ENCODE results near the gene ZNF28.
"Not testable (repeated sequence)": the region's sequence is repeated elsewhere in the genome, so short reads cannot be mapped to it uniquely, and the experiment has no call there.

The ZNF28 gene

DNA sequence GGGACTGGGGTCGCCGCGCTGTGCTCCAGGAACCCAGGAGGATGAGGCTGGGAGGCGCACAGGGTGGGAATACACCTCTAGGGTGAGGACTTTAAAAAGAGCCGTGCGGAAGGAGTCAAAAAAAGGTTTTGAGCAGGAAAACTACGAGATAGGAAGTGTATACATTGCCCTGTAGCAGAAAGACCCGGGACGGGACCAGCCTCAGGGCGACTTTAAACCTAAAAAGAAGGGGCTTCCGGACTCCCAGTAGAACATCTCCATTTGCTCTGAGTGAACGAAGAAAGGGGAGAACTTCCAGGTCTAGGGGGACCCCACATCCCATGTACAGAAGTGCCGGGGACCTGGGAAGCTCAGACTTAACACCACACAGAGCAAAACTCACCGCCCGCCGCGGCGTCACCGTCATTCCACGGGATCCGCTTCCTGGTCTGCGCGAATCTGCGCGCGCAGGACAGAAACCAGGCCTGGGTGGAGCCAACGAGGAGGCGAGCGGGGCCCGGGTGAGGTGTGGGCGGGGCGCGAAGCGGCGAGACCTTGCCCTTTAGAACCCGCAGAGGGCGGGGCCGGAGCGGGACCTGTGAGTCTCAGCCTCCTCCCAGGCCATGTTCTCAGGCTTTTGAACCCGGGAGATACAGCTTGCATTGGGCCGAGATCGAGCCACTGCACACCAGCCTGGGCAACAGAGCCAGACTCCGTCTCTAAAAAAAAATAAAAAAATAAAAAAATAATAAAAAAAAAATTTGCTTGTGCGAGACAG is at the start of gene ZNF28:
Gene ZNF28 (minus strand): TSS at position 430 of the 757 bp plus-strand sequence. CDS start 3,675 bp downstream, outside the sequence.
- DNase-seq (ENCODE audit: low spot score): peak; percentile 64

DNA sequence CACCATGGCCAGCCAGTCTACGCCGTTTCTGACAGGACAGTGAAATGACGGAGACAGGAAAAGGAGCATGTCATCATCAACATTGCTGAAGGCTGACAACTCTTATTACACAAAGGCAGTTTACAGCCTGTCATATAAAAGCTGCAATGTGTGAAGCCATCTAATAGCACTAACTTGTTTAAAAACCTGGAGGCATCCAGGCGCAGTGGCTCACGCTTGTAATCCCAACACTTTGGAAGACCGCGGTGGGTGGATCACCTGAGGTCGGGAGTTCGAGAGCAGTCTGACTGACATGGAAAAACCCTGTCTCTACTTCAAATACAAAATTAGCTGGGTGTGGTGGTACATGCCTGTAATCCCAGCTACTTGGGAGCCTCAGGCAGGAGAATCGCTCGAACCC is 46.6 kb upstream of the ZNF28 start:
- not testable (repeated sequence) for DNase-seq (ENCODE audit: low spot score)

DNA sequence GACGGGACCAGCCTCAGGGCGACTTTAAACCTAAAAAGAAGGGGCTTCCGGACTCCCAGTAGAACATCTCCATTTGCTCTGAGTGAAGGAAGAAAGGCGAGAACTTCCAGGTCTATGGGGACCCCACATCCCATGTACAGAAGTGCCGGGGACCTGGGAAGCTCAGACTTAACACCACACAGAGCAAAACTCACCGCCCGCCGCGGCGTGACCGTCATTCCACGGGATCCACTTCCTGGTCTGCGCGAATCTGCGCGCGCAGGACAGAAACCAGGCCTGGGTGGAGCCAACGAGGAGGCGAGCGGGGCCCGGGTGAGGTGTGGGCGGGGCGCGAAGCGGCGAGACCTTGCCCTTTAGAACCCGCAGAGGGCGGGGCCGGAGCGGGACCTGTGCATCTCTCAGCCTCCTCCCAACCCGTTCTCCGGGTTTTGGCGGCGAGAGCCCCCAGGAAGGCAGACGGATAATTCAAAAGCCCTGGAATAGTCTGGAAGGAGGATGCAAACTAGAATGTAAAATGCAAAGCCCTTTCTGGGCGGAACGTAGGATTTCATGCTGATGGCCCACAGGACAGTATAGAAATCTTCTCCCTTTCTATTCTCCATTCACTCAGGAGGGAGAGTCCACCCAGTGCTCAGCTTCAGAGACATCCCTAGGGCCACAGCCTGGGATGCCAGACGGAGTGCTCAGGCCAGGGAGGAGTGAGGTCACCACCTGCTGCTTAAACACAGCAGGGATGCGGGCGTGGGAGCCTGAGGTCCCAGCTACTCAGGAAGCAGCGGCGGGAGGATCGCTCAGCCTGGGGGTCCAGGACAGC is 36.2 kb upstream of the ZNF28 start, which contains the start of gene ZNF468:
Gene ZNF468 (minus strand): TSS at position 242 of the 814 bp plus-strand sequence. CDS start 3,347 bp downstream, outside the sequence.
- peak; percentile 74 for DNase-seq (ENCODE audit: low spot score)

DNA sequence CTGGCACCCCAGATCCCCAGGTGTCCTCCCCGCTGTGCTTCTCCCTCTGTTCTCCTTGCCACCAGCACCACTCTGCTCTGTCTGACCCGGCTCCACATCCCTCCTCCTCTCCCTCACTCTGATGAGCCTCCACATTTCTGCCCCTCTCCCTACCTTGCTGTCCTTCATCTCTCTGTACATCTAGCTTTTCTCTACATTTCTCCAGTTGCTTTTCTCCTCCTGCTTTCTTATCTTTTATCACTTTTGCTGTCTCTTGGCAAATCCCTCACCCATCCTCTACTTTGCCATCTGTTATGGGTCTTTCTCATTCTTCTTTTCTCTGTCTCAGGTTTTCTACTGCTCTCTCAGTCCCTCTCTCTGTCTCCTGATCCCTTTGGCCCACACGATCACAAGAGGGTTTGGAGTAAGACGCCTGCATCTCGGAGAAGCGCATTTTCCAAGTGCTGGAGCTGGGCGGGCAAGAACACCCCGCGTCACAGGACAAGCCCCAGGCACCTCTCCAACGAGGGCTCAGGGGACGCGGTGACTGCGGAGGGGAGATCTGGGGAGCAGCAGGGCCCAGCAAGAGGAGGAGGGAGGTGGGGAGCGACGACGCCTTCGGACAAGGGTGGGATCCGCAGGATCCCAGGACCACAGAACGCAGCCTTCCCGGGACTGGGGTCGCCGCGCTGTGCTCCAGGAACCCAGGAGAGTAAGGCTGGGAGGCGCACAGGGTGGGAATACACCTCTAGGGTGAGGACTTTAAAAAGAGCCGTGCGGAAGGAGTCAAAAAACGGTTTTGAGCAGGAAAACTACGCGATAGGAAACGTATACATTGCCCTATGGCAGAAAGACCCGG is 35.3 kb upstream of the ZNF28 start:
- not testable (repeated sequence) for DNase-seq (ENCODE audit: low spot score)

DNA sequence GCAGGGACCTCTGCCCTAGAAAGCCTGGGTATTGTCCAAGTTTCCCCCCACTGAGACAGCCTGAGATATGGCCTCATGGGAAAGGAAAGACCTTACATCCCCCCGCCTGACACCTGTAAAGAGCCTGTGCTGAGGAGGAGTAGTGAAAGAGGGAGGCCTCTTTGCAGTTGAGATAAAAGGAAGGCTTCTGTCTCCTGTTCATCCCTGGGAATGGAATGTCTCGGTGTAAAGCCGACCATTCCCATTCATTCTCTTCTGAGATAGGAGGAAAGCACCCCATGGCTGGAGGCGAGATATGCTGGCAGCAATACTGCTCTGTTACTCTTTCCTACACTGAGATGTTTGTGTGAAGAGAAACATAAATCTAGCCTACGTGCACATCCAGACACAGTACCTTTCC is 25.9 kb upstream of the ZNF28 start:
- not testable (repeated sequence) for DNase-seq (ENCODE audit: low spot score)

DNA sequence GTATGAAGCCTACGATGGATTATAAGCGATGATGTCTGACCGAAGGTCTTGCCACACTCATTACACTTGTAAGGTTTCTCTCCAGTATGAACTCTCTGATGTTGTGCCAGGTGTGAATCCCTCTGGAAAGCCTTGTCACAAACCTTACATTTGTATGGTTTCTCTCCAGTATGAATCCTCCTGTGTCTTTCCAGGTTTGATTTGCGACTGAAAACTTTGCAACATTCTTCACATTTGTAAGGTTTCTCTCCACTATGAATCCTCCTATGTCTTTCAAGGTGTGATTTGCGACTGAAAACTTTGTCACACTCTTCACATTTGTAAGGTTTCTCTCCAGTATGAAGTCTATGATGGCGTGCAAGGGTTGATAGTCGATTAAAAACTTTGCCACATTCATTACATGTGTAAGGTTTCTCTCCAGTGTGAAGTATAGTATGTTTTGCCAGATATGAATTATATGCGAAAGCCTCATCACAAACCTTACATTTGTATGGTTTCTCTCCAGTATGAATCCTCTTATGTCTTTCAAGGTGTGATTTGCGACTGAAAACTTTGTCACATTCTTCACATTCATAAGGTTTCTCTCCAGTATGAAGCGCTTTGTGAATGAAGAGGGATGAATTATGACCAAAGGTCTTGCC is 19.5 kb upstream of the ZNF28 start:
- not testable (repeated sequence) for DNase-seq (ENCODE audit: low spot score)

DNA sequence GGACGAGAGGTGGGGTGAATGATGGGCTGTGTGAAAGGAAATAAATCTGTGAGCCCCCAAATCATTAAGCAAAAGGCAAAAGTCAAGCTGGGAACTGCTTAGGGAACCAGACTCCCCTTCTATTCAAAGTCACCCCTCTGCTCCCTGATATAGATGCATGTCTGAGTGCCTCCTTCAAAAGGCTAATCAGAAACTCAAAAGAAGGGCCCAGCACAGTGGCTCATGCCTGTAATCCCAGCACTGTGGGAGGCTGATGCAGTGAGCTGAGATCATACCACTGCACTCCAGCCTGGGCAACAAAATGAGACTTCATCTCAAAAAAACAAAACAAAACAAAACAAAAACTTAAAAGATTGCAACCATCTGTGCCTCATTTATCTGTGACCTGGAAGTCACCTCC is 12.9 kb upstream of the ZNF28 start:
- not testable (repeated sequence) for DNase-seq (ENCODE audit: low spot score)

DNA sequence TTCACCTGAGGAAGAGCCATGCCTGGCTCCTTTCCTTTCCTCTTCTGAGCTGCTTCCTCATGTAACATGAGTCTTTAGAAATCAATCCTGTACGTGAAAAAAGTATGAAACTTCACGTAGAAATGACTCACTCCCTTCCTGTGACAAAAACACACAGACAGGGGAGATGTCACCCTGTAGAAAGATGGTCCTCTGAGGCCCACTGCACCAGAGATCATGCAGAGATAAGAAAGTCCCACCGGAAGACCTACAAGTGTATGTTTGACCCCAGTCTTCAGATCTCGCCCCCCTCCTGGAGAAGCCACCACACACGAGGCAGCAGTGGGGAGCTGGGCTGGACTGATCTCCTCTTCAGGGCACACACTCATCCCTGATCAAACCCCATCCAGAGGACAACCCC is 12.1 kb upstream of the ZNF28 start:
- DNase-seq (ENCODE audit: low spot score): not testable (repeated sequence)

DNA sequence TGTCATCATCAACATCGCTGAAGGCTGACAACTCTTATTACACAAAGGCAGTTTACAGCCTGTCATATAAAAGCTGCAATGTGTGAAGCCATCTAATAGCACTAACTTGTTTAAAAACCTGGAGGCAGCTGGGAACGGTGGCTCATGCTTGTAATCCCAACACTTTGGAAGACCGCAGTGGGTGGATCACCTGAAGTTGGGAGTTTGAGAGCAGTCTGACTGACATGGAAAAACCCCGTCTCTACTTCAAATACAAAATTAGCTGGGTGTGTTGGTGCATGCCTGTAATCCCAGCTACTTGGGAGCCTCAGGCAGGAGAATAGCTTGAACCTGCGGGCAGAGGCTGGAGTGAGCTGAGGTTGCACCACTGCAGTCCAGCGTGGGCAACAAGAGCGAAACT is 8.4 kb upstream of the ZNF28 start:
- DNase-seq (ENCODE audit: low spot score): not testable (repeated sequence)

DNA sequence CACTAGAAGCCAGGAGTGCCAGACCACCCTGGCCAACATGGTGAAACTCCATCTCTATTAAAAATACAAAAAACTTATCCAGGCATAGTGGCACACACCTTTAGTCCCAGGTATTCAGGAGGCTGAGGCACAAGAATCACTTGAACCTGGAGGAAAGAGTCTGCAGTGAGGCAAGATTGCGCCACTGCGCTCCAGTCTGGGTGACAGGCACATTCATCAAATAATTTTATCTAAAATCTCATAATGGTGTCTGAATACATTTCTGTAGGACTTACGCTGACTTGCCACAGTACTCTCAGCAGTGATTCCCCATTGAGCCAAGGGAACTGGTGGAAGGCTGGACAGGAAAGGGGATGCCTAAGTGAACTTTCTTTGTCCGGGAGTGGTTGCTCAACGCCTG is 4.3 kb upstream of the ZNF28 start:
- no peak for DNase-seq (ENCODE audit: low spot score)

DNA sequence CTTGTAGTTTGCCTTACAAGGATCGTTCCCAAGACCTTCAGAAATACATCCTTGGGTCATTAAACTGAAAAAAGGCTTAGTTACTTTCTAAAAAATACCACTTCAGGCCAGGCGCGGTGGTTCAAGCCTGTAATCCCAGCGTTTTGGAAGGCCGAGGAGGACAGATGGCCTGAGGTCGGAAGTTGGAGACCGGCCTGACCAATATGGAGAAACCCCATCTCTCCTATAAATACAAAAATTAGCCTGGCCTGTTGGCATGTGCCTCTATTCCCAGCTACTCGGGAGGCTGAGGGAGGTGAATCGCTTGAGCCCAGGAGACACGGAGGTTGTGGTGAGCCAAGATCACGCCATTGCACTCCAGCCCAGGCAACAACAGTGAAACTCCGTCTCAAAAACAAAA is 2.2 kb upstream of the ZNF28 start:
- no peak for DNase-seq (ENCODE audit: low spot score)

DNA sequence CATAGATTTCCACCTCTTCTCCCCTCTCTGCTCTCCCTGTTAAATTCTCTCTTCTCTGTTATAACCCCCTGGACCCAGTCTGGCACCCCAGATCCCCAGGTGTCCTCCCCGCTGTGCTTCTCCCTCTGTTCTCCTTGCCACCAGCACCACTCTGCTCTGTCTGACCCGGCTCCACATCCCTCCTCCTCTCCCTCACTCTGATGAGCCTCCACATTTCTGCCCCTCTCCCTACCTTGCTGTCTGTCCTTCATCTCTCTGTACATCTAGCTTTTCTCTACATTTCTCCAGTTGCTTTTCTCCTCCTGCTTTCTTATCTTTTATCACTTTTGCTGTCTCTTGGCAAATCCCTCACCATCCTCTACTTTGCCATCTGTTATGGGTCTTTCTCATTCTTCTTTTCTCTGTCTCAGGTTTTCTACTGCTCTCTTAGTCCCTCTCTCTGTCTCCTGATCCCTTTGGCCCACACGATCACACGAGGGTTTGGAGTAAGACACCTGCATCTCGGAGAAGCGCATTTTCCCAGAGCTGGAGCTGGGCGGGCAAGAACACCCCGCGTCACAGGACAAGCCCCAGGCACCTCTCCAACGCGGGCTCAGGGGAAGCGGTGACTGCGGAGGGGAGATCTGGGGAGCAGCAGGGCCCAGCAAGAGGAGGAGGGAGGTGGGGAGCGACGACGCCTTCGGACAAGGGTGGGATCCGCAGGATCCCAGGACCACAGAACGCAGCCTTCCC is 795 bp downstream of the ZNF28 start:
- peak; percentile 13 for DNase-seq (ENCODE audit: low spot score)

DNA sequence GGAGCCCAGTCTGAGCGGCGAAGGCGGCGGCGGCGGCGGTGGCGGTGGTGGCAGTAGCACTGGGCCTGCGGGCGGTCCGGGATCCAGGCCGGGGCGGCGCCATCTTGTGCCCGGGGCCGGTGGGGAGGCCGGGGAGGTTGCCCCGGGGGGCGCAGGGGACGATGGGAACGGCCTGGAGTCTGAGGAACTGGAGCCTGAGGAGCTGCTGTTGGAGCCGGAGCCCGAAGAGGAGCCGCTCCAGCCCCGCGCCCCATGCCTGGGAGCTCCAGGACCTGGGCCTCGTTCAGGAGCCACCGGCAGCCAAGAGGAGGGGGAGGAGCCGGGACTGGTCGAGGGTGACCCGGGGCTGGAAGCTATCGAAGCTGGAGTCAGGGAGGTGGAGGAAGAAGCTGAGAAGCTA is 11.6 kb downstream of the ZNF28 start:
- DNase-seq (ENCODE audit: low spot score): no peak

DNA sequence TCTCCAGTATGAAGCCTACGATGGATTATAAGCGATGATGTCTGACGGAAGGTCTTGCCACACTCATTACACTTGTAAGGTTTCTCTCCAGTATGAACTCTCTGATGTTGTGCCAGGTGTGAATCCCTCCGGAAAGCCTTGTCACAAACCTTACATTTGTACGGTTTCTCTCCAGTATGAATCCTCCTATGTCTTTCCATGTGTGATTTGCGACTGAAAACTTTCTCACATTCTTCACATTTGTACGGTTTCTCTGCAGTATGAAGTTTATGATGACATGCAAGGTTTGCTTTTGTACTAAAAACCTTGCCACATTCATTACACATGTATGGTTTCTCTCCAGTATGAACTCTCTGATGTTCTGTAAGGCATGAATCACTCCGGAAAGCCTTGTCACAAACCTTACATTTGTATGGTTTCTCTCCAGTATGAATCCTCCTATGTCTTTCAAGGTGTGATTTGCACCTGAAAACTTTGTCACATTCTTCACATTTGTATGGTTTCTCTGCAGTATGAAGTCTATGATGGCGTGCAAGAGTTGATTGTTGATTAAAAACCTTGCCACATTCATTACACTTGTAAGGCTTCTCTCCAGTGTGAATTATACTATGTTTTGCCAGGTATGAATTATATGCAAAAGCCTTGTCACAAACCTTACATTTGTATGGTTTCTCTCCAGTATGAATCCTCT is 21.3 kb downstream of the ZNF28 start:
- not testable (repeated sequence) for DNase-seq (ENCODE audit: low spot score)

DNA sequence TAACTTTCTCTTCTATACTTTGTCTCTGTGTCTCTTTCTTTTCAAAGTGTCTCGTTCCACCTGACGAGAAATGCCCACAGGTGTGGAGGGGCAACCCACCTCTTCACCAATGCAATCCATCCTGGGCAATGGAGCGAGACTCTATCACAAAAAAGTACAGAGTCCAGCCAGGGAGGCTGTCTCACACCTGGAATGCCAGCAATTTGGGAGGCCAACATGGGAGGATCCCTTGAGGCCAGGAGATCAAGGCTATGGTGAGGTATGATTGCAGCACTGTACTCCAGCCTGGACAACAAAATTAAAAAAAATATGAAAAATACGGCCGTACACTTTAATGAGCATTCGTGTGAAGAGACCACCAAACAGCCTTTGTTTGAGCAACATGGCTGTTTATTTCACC is 32.0 kb downstream of the ZNF28 start:
- DNase-seq (ENCODE audit: low spot score): no peak

DNA sequence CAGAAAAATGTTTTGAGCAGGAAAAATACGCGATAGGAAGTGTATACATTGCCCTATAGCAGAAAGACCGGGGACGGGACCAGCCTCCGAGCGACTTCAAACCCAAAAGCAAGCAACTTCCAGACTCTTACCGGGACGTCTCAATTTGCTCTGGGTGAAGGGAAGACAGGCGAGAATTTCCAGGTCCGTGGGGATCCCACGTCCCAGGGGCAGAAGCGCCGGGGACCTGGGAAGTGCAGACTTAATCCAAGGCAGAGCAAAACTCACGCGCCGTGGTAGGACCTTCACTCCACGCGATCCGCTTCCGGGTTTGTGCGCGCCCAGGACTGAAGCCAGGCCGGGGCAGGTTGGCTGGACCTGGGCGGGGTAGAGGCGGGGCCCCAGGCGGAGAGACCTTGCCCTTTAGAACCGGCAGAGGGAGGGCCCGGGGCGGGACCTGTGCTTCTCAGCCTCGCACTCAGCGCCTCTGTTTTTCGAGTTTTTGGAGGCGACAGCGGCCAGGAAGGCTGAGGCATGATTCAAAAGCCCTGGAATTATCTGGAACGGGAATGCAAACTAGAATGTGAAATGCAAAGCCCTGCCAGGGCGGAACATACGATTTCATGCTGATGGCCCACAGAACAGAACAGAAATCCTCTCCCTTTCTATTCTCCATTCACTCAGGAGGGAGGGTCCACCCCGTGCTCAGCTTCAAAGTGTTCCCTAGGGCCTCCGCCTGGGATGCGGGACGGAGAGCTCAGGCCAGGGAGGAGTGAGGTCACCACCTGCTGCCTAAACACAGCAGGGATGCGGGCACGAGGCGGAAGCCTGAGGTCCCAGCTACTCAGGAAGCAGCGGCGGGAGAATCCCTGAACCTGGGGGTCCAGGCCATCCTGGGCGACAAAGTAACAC is 34.7 kb downstream of the ZNF28 start, which contains the start of gene ZNF600:
Gene ZNF600 (minus strand): TSS at position 328 of the 891 bp plus-strand sequence. CDS start 7,903 bp downstream, outside the sequence.
- DNase-seq (ENCODE audit: low spot score): peak; percentile 79

DNA sequence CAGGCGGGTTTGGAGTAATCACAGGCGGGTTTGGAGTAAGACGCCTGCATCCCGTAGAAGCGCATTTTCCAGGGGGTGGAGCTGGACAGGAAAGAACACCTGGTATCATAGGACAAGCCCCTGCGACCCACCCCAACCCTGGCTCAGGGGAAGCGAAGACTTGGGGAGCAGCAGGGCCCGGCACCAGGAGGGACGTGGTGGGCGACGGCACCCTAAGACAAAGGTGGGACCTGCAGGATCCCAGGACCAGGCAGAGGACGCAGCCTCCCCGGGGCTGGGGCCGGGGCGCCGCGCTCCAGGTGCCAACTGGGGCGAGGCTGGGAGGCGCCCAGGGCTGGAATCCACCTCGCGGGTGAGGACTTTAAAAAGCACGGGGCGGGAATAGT is 35.4 kb downstream of the ZNF28 start:
- no peak for DNase-seq (ENCODE audit: low spot score)

DNA sequence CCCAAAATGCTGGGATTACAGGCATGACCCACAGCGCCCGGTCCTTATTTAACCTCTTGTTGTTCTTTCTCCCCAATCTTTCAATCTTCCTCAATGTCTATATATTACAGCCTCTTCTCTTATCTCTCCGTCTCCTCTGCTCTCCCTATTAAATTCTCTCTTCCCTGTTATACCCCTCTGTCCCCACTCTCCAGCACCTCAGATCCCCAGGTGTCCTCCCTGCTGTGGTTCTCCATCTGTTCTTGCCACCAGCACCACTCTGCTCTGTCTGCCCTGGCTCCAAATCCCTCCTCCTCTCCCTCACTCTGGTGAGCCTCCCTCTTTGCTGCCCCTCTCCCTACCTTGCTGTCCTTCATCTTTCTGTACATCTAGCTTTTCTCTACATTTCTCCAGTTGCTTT is 35.9 kb downstream of the ZNF28 start:
- DNase-seq (ENCODE audit: low spot score): no peak

DNA sequence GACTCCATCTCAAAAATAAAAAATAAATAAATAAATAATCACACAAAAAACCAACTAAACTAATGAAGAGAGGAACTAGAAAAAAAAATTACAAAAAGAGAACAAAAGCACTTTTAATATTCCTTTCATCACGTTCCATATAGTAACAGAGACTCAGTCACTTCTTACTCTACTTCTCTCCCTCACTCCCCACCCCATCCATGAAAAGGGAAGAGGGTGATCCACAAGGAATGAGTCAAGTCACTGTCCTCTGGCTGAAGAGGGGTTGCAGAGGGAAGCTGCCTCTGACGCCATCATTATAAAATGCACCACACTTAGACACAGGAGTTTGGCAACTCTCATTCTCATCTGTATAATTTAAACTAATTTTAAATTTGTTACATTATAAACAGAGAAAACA is 38.6 kb downstream of the ZNF28 start:
- DNase-seq (ENCODE audit: low spot score): not testable (repeated sequence)
